Tibial nerve (tissue), 3 donors: ENCODE results near the gene FUCA2.

Experiments used
- POLR2A ChIP-seq, 2 donors: fragments of 450-650 bp; IDR thresholded peaks; one replicate each; pipeline ENCODE4 v1.6.1; 2017; ENCODE audit warnings: antibody characterized with exemption in 2 of 2, mild to moderate bottlenecking in 2 of 2, moderate library complexity in 2 of 2
- TF ChIP-seq, protein P1 (sequence below), 5 experiments: fragments of 200-600 bp in 3 of 5; fragments of 450-650 bp in 2 of 5; sonication (generic) in 3 of 5; IDR thresholded peaks; one replicate each; pipeline ENCODE4 v1.5.1; 2016 to 2019; ENCODE audit warnings: antibody characterized with exemption in 5 of 5, mild to moderate bottlenecking in 3 of 5, moderate library complexity in 2 of 5

DNA sequence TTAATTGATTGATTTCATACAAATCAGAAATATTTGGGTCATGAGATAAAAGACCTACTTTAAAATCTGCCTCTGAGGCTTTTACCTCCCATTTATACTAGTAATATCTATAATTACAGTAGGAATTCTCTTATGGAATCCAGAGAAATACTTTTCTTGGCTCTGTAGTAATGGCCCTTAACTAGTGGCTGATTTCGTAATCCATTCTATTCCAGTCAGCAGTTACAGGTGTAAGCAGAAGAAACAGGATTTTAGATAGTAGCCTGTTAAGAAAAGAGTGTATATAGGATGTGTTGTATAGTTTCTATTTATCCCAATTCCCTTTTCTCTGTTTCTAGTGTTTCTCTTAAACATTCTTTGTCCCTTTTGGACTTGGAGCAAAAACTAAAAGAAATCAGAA is 39.7 kb downstream of the FUCA2 start:
- TF ChIP-seq POLR2A (IDR thresholded peaks at IDR 0.05), result no peak
- TF ChIP-seq, protein P1, sequence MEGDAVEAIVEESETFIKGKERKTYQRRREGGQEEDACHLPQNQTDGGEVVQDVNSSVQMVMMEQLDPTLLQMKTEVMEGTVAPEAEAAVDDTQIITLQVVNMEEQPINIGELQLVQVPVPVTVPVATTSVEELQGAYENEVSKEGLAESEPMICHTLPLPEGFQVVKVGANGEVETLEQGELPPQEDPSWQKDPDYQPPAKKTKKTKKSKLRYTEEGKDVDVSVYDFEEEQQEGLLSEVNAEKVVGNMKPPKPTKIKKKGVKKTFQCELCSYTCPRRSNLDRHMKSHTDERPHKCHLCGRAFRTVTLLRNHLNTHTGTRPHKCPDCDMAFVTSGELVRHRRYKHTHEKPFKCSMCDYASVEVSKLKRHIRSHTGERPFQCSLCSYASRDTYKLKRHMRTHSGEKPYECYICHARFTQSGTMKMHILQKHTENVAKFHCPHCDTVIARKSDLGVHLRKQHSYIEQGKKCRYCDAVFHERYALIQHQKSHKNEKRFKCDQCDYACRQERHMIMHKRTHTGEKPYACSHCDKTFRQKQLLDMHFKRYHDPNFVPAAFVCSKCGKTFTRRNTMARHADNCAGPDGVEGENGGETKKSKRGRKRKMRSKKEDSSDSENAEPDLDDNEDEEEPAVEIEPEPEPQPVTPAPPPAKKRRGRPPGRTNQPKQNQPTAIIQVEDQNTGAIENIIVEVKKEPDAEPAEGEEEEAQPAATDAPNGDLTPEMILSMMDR (IDR thresholded peaks at IDR 0.05), result no peak
